Neural cell (in vitro differentiated cells): Measurements from ENCODE around the gene AFG3L2. TPM values are rescaled to one million over a fixed set of nuclear protein-coding genes. Genes with fewer than 3 reads are reported as not detected.

Experiments
- H2AFZ ChIP-seq: fragments of 200-600, 300-800 bp; sonication (generic), shearing (Covaris generic); 2 replicates; pipeline ENCODE4 v1.6.0; 2014; ENCODE audit warnings: low read depth, mild to moderate bottlenecking, antibody characterized with exemption, low read length, moderate library complexity
- H3F3A ChIP-seq: fragments of 200-600 bp; shearing (Covaris generic); 2 replicates; pipeline ENCODE4 v1.6.1; 2016; ENCODE audit warnings: mild to moderate bottlenecking, moderate library complexity, mixed read lengths, antibody characterized with exemption, low read length; ENCODE audit not compliant: insufficient read depth, poor library complexity, severe bottlenecking
- H3K27ac ChIP-seq: fragments of 200-600, 300-800 bp; sonication (generic), shearing (Covaris generic); 2 replicates; pipeline ENCODE4 v1.5.1; 2014; ENCODE audit warnings: mild to moderate bottlenecking, low read length, moderate library complexity
- H3K27me3 ChIP-seq: fragments of 300-800, 200-600 bp; sonication (generic), shearing (Covaris generic); 2 replicates; pipeline ENCODE4 v1.6.0; 2014; ENCODE audit warnings: mild to moderate bottlenecking, low read depth, low read length, moderate library complexity; ENCODE audit not compliant: insufficient read depth
- H3K36me3 ChIP-seq: fragments of 300-800, 200-600 bp; sonication (generic), shearing (Covaris generic); 2 replicates; pipeline ENCODE4 v1.5.1; 2014; ENCODE audit warnings: mild to moderate bottlenecking, antibody characterized with exemption, low read length, moderate library complexity; ENCODE audit not compliant: insufficient read depth
- H3K4me2 ChIP-seq: fragments of 300-800, 200-600 bp; sonication (generic), shearing (Covaris generic); 2 replicates; pipeline ENCODE4 v1.6.0; 2014; ENCODE audit warnings: mild to moderate bottlenecking, low read length
- H3K4me3 ChIP-seq: fragments of 300-800, 200-600 bp; sonication (generic), shearing (Covaris generic); 2 replicates; pipeline ENCODE4 v1.5.1; 2014; ENCODE audit warnings: mild to moderate bottlenecking, low read length, moderate library complexity
- H3K79me2 ChIP-seq: fragments of 200-600 bp; shearing (Covaris generic); replicated peaks from 2 replicates; pipeline ENCODE4 v1.6.0; 2014; ENCODE audit warnings: mild to moderate bottlenecking, low read length, moderate library complexity; ENCODE audit not compliant: insufficient read depth
- H3K9ac ChIP-seq: fragments of 300-800, 200-600 bp; sonication (generic), shearing (Covaris generic); 2 replicates; pipeline ENCODE4 v1.6.1; 2016; ENCODE audit warnings: mild to moderate bottlenecking, low read length, mixed read lengths
- H3K9me2 ChIP-seq: fragments of 200-600 bp; shearing (Covaris generic); 2 replicates; pipeline ENCODE4 v1.6.1; 2016; ENCODE audit warnings: mild to moderate bottlenecking, low read length, mixed read lengths; ENCODE audit not compliant: insufficient read depth
- H3K9me3 ChIP-seq: fragments of 200-600, 300-800 bp; sonication (generic), shearing (Covaris generic); 2 replicates; pipeline ENCODE4 v1.6.1; 2016; ENCODE audit warnings: mild to moderate bottlenecking, mixed run types, low read length, moderate library complexity, mixed read lengths
- H4K20me1 ChIP-seq: fragments of 200-600 bp; shearing (Covaris generic); 2 replicates; pipeline ENCODE4 v1.6.1; 2016; ENCODE audit warnings: mild to moderate bottlenecking, mixed run types; ENCODE audit not compliant: insufficient read depth
- EP300 ChIP-seq: fragments of 450-650 bp; conservative IDR thresholded peaks from 2 replicates; pipeline ENCODE4 v1.6.1; 2014; ENCODE audit warnings: antibody characterized with exemption, mild to moderate bottlenecking, moderate library complexity; ENCODE audit not compliant: poor library complexity, severe bottlenecking
- EZH2 ChIP-seq: fragments of 200-600, 300-800 bp; shearing (Covaris generic), sonication (generic); IDR thresholded peaks from 2 replicates; pipeline ENCODE4 v1.6.1; 2014; ENCODE audit warnings: antibody characterized with exemption, low read length, borderline replicate concordance, mild to moderate bottlenecking; ENCODE audit not compliant: insufficient read depth, poor library complexity, severe bottlenecking
- MXI1 ChIP-seq: fragments of 450-650 bp; conservative IDR thresholded peaks from 2 replicates; pipeline ENCODE4 v1.6.1; 2014; ENCODE audit warnings: antibody characterized with exemption, mild to moderate bottlenecking; ENCODE audit not compliant: poor library complexity, severe bottlenecking
- POLR2AphosphoS5 ChIP-seq: IDR thresholded peaks from 2 replicates; pipeline ENCODE4 v1.6.1; 2012
- RAD21 ChIP-seq: fragments of 450-650 bp; conservative IDR thresholded peaks from 2 replicates; pipeline ENCODE4 v1.6.1; 2014; ENCODE audit warnings: antibody characterized with exemption, mild to moderate bottlenecking, moderate library complexity
- SMC3 ChIP-seq: fragments of 450-650 bp; conservative IDR thresholded peaks from 2 replicates; pipeline ENCODE4 v1.6.1; 2014; ENCODE audit warnings: antibody characterized with exemption, mild to moderate bottlenecking, moderate library complexity; ENCODE audit not compliant: poor library complexity
- TAF1 ChIP-seq: IDR thresholded peaks from 2 replicates; pipeline ENCODE4 v1.6.1; 2012; ENCODE audit warnings: low read depth
- polyA plus RNA-seq: library from polyadenylated mRNA; depleted of rRNA; stranded (reverse); fragments of >200 nt; gene quantifications from 2 replicates; pipeline ENCODE4 v1.2.3, GENCODE V29; 2014
- TF ChIP-seq, protein P1 (sequence below): fragments of 450-650 bp; IDR thresholded peaks from 2 replicates; pipeline ENCODE4 v1.5.1; 2014; ENCODE audit warnings: antibody characterized with exemption, mild to moderate bottlenecking, moderate library complexity; ENCODE audit not compliant: poor library complexity, severe bottlenecking
- TF ChIP-seq, protein P2 (sequence below): IDR thresholded peaks from 2 replicates; pipeline ENCODE4 v1.6.1; 2012; ENCODE audit warnings: borderline replicate concordance

The AFG3L2 gene
- polyA plus RNA-seq, 1 donor from 2014 or later: 49.4 TPM

DNA sequence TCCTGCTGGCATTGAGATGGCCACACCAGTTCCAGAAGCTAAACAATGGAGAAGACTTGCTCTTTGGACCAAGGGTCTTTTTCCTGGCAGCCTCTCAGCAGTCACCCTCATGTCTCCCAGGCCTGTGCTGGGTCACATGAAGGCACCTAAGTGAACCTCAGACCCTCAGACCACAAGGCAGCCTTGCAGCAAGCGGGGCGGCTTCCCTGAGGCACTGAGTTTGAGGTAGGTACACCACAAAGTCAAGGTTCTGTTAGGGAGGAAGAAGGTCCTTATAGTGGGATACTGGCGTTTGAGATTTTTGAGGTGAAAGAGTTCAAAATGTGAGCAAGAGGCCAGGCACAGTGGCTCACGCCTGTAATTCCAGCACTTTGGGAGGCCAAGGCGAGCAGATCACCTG, 22.2 kb upstream of the AFG3L2 start:
- H3K27ac ChIP-seq: no peak overlapping the region
- H3K9me2 ChIP-seq: no peaks in the 10 kb centered on the region
- H3K4me2 ChIP-seq: no peak overlapping the region
- no peaks in the 10 kb centered on the region for H3K9me3 ChIP-seq
- no peaks in the 10 kb centered on the region for H4K20me1 ChIP-seq
- H2AFZ ChIP-seq: no peak overlapping the region
- no peaks in the 10 kb centered on the region for H3K36me3 ChIP-seq
- no peak overlapping the region for H3K9ac ChIP-seq
- H3K27me3 ChIP-seq: no peaks in the 10 kb centered on the region
- no peak overlapping the region for H3K4me3 ChIP-seq
- TF ChIP-seq EZH2: no peak
- TF ChIP-seq, protein P1, sequence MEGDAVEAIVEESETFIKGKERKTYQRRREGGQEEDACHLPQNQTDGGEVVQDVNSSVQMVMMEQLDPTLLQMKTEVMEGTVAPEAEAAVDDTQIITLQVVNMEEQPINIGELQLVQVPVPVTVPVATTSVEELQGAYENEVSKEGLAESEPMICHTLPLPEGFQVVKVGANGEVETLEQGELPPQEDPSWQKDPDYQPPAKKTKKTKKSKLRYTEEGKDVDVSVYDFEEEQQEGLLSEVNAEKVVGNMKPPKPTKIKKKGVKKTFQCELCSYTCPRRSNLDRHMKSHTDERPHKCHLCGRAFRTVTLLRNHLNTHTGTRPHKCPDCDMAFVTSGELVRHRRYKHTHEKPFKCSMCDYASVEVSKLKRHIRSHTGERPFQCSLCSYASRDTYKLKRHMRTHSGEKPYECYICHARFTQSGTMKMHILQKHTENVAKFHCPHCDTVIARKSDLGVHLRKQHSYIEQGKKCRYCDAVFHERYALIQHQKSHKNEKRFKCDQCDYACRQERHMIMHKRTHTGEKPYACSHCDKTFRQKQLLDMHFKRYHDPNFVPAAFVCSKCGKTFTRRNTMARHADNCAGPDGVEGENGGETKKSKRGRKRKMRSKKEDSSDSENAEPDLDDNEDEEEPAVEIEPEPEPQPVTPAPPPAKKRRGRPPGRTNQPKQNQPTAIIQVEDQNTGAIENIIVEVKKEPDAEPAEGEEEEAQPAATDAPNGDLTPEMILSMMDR: no peak
- TF ChIP-seq RAD21: no peak
- TF ChIP-seq POLR2AphosphoS5: no peak
- TF ChIP-seq EP300: no peak
- TF ChIP-seq, protein P2, sequence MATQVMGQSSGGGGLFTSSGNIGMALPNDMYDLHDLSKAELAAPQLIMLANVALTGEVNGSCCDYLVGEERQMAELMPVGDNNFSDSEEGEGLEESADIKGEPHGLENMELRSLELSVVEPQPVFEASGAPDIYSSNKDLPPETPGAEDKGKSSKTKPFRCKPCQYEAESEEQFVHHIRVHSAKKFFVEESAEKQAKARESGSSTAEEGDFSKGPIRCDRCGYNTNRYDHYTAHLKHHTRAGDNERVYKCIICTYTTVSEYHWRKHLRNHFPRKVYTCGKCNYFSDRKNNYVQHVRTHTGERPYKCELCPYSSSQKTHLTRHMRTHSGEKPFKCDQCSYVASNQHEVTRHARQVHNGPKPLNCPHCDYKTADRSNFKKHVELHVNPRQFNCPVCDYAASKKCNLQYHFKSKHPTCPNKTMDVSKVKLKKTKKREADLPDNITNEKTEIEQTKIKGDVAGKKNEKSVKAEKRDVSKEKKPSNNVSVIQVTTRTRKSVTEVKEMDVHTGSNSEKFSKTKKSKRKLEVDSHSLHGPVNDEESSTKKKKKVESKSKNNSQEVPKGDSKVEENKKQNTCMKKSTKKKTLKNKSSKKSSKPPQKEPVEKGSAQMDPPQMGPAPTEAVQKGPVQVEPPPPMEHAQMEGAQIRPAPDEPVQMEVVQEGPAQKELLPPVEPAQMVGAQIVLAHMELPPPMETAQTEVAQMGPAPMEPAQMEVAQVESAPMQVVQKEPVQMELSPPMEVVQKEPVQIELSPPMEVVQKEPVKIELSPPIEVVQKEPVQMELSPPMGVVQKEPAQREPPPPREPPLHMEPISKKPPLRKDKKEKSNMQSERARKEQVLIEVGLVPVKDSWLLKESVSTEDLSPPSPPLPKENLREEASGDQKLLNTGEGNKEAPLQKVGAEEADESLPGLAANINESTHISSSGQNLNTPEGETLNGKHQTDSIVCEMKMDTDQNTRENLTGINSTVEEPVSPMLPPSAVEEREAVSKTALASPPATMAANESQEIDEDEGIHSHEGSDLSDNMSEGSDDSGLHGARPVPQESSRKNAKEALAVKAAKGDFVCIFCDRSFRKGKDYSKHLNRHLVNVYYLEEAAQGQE: no peak
- TF ChIP-seq SMC3: no peak
- TF ChIP-seq MXI1: no peak
- H3F3A ChIP-seq: no peaks in the 10 kb centered on the region
- H3K79me2 ChIP-seq: no peaks in the 10 kb centered on the region

DNA sequence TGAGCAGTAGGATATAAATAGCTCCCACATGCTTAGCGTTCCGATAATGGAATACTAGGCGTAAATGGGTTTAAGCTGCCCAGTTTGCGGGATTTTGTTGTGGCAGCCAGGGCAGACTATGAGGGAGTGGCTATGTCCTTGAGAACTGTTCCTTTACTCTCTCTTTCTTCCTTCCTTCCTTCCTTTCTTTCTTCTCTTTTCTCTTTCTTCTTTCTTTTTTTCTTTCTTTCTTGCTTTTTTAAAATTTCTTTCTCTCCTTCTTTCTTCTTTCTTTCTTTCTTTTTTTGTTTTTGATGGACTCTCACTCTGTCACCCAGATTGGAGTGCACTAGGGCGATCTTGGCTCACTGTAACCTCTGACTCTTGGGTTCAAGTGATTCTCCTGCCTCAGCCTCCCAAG, 21.6 kb upstream of the AFG3L2 start:
- Histone ChIP-seq H3K79me2 (no peaks in the 10 kb centered on the region), H3K36me3 (no peaks in the 10 kb centered on the region), H3K27me3 (no peaks in the 10 kb centered on the region), H3K27ac (no peak overlapping the region), H3K4me2 (no peak overlapping the region), H4K20me1 (no peaks in the 10 kb centered on the region), H2AFZ (no peak overlapping the region), H3F3A (no peaks in the 10 kb centered on the region), H3K9me3 (no peaks in the 10 kb centered on the region), H3K9ac (no peak overlapping the region), H3K4me3 (no peak overlapping the region), H3K9me2 (no peaks in the 10 kb centered on the region)
- TF ChIP-seq, protein P1: no peak
- TF ChIP-seq EP300 (no peak), EZH2 (no peak), RAD21 (no peak), TAF1 (no peak), POLR2AphosphoS5 (no peak), SMC3 (no peak), MXI1 (no peak)
- TF ChIP-seq, protein P2: no peak
